Measurements from ENCODE around the gene CD200. TPM values are rescaled to one million over a fixed set of nuclear protein-coding genes. Genes with fewer than 3 reads are reported as not detected.

CD200 gene
- total RNA-seq, 4 donors from 2014 or later: 7.2 to 22.9 (median 7.6) TPM

DNA sequence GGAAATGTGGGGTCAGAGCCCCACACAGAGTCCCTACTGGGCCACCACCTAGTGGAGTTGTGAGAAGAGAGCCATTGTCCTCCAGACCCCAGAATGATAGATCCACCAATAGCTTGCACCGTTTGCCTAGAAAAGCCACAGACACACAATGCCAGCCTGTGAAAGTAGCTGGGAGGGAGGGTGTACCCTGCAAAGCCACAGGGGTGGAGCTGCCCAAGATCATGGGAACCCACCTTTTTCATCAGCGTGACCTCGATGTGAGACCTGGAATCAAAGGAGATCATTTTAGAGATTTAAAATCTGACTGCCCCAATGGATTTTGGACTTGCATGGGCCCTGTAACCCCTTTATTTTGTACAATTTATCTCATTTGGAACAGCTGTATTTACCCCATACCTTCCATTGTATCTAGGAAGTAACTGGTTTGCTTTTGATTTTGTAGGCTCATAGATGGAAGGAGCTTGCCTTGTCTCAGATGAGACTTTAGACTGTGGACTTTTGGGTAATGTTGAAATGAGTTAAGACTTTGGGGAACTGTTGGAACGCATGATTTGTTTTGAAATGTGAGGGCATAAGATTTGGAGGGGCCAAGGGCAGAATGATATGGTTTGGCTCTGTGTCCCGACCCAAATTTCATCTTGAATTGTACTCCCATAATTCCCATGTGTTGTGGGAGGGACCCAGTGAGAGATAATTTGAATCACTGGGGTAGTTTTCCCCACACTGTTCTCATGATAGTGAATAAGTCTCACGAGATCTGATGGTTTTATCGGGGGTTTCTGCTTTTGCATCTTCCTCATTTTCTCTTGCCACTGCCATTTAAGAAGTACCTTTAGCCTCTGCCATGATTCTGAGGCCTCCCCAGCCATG, 49.0 kb downstream of the CD200 start:
- DNase-seq (ENCODE audit: extremely low spot score): no peak
- 86% methylated on average over 7 of the region's 7 CpGs for WGBS

GRCh38 chr3:112382543-112383160, 49.7 kb downstream of the CD200 start:
- TF ChIP-seq, protein P1, sequence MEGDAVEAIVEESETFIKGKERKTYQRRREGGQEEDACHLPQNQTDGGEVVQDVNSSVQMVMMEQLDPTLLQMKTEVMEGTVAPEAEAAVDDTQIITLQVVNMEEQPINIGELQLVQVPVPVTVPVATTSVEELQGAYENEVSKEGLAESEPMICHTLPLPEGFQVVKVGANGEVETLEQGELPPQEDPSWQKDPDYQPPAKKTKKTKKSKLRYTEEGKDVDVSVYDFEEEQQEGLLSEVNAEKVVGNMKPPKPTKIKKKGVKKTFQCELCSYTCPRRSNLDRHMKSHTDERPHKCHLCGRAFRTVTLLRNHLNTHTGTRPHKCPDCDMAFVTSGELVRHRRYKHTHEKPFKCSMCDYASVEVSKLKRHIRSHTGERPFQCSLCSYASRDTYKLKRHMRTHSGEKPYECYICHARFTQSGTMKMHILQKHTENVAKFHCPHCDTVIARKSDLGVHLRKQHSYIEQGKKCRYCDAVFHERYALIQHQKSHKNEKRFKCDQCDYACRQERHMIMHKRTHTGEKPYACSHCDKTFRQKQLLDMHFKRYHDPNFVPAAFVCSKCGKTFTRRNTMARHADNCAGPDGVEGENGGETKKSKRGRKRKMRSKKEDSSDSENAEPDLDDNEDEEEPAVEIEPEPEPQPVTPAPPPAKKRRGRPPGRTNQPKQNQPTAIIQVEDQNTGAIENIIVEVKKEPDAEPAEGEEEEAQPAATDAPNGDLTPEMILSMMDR (IDR thresholded peaks at IDR 0.05): no peak
- TF ChIP-seq POLR2A (IDR thresholded peaks at IDR 0.05; ENCODE audit: low read depth): no peak
- TF ChIP-seq POLR2AphosphoS5 (IDR thresholded peaks at IDR 0.05): no peak
- TF ChIP-seq EP300 (IDR thresholded peaks at IDR 0.05): no peak
- H3K4me3 ChIP-seq: no peak overlapping the region
- DNase-seq (ENCODE audit: extremely low spot score): no peak
- no peak overlapping the region for H3K27ac ChIP-seq (replicated peaks in 1 of 4)
- peaks cover 0 to 4% (median under 1%) of the 10 kb centered on the region in 4 donors for H3K4me1 ChIP-seq
- 82% methylated on average over 7 of the region's 7 CpGs for WGBS
- H3K9me3 ChIP-seq: no peaks in the 10 kb centered on the region
- H3K36me3 ChIP-seq: no peaks in the 10 kb centered on the region
- H3K27me3 ChIP-seq: no peaks in the 10 kb centered on the region
- intact Hi-C loops (cut with DNase I): no loop called here

More for the DNA sequence above, 49.0 kb downstream of the CD200 start:
- no peaks in the 10 kb centered on the region for H3K9me3 ChIP-seq
- H3K27me3 ChIP-seq: no peaks in the 10 kb centered on the region
- H3K4me1 ChIP-seq: peaks cover 0 to 9% (median 4%) of the 10 kb centered on the region in 4 donors
- intact Hi-C loops (cut with DNase I): no loop called here
- H3K36me3 ChIP-seq: no peaks in the 10 kb centered on the region
- TF ChIP-seq, protein P1 (IDR thresholded peaks at IDR 0.05): no peak
- TF ChIP-seq EP300 (IDR thresholded peaks at IDR 0.05) (no peak), POLR2AphosphoS5 (IDR thresholded peaks at IDR 0.05) (no peak), POLR2A (IDR thresholded peaks at IDR 0.05; ENCODE audit: low read depth) (no peak)
- H3K27ac ChIP-seq (replicated peaks in 1 of 4): no peak overlapping the region
- no peak overlapping the region for H3K4me3 ChIP-seq

DNA sequence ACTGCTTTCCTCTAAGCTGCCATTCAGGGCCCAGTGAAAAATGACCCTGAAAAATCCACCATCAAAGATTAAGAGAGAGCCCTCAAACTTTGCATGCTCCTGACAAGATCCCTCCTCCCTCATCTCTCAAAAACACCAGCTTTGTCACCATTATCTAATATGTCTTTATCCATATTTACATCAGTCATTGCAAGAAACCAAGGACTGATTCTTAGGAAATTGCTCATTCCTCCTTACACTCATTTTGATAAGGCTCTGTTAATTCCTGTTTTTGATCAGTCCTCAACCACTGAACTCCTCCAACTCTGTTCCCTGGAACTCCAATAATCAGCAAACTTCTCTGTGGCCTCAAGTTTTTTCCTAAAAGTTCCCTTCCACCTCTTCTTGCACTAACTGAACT, 51.8 kb downstream of the CD200 start:
- DNase-seq (ENCODE audit: extremely low spot score): no peak
- Histone ChIP-seq H3K9me3 (no peaks in the 10 kb centered on the region), H3K36me3 (no peaks in the 10 kb centered on the region), H3K4me3 (no peak overlapping the region), H3K27ac (replicated peaks in 1 of 4) (no peak overlapping the region), H3K4me1 (peaks cover 0 to 5% (median 0%) of the 10 kb centered on the region in 4 donors), H3K27me3 (no peaks in the 10 kb centered on the region)
- intact Hi-C loops (cut with DNase I): no loop called here
- no peak for TF ChIP-seq EP300 (IDR thresholded peaks at IDR 0.05)
- TF ChIP-seq POLR2A (IDR thresholded peaks at IDR 0.05; ENCODE audit: low read depth): no peak
- TF ChIP-seq, protein P1 (IDR thresholded peaks at IDR 0.05): no peak
- no peak for TF ChIP-seq POLR2AphosphoS5 (IDR thresholded peaks at IDR 0.05)

DNA sequence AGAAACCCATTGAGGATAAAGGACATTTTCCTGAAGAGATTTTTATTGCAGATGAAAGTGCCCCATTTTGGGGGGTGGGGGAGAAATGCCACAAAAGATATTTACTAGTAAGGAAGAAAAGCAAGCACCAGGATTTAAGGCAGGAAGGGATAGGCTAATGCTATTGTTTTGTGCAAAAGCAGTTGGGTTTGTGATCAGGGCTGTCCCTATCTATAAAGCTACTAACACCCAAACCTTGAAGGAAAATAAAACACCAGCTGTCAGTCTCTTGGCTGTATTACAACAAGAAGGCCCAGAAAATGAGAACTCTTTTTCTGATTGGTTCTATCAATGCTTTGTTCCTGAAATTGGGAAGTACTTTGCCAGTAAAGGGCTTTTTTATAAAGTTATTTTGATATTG, 56.0 kb downstream of the CD200 start:
- TF ChIP-seq, protein P1 (IDR thresholded peaks at IDR 0.05): no peak
- no peaks in the 10 kb centered on the region for H3K36me3 ChIP-seq
- intact Hi-C loops (cut with DNase I): no loop called here
- peaks cover 13 to 26% (median 17%) of the 10 kb centered on the region in 4 donors for H3K4me1 ChIP-seq
- H3K27ac ChIP-seq (replicated peaks in 1 of 4): no peak overlapping the region
- no peak for DNase-seq (ENCODE audit: extremely low spot score)
- no peaks in the 10 kb centered on the region for H3K9me3 ChIP-seq
- H3K4me3 ChIP-seq: no peak overlapping the region
- H3K27me3 ChIP-seq: no peaks in the 10 kb centered on the region

Data from esophagus muscularis mucosa (tissue), 4 donors.